Measurements from ENCODE around the gene PALB2.

The PALB2 gene

DNA sequence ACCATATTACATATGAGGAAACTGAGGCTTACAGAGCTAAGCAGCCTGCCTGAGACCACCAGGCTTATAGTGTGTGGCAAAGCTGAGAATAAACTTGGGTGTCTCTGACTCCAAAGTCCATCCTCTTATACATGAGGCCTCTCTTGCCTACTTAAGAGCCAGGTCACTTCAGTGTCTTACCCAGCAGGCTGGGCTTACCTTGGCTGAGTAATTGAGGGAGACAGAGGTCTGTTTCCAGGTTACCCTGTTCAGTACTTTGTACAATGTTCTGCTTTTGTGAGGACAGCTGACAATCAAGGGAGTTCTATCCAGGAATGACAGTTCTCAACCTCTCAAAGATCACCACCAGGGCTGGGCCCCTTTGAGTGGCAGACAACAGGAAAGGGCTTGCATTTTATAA is 59.3 kb downstream of the PALB2 start:
- DNase-seq (ENCODE audit: low spot score), result no peak

DNA sequence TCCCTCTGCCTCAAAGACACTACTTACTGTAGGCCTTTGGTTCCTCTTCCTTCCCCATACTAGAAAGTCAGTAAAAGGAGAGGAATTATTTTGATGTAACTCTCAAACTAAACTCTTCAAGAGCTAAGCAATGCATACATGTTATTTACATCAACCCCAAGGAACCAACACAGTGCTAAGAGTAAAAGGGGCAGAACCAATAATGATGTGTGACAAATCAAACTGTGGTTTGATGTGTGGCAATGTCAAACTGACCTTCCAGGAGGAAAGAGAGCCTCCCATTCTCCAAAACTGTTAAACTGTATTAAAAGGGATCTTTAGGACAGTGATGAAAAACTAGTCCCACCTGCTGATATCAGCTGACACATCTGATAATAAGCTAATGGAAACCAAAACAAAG is 60.7 kb downstream of the PALB2 start:
- DNase-seq (ENCODE audit: low spot score), result no peak

DNA sequence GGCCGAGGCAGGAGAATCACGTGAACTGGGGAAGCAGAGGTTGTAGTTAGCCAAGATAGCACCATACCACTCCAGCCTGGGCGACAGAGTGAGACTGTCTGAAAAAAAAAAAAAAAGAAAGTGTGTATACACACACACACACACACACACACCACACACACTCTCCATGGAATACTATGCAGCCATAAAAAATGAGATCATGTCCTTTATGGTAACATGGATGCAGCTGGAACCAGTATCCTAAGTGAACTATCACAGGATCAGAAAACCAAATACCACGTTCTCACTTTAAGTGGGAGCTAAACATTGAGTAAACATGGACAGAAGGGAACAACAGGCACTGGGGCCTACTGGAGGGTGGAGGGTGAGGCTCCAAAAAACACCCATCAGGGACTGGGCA is 61.7 kb downstream of the PALB2 start:
- no peak for DNase-seq (ENCODE audit: low spot score)

DNA sequence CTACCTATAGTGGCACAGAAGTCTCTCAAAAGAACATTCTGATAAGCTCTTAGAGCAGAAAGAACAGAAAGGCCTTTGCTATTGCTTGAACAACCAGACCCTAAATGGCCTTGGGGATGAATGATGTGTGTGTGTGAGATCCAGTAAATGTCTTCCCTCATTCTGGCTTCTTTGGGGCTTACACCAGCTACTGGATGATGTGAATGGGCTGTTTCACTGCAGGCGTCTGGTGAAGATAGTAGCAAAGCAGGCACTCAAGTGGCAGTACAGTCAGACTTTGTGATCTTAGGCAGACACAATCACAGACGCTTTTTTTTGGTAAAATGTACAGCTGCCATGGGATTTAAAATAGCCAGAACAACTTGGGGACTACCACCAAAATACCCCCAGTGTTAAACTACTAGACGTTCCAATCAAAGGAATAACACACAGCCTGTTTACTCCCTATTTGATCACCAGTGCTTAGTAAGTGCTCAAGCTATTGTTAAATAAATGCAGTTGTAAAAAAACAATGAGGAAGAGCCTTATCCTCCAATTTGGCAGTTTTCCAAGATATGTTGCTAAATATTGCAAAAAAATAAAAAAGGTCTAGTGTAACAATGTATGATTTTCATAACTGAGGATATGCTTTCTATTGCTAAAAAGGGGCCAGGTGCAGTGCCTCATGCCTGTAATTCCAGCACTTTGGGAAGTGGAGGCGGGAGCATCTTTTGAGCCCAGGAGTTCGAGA is 62.8 kb downstream of the PALB2 start:
- no peak for DNase-seq (ENCODE audit: low spot score)

DNA sequence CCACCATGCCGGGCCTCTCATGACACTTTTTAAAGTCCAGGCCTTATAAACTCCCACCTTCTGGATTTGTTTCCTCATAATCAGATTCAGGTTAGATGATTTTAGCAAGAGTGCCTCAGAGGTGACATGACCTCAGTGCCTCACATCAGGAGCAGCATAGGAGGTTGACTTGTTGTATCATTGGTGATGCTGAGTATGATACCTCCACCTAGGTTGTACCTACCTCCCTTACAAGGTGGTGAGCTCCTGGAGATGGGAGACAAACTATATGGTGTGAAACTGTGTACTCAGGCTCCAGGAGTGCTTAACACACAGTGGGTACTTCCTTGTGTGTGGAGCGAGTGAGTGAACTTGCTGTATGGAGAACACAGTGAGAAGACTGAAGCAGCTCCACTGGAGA is 63.6 kb downstream of the PALB2 start:
- DNase-seq (ENCODE audit: low spot score), result no peak

DNA sequence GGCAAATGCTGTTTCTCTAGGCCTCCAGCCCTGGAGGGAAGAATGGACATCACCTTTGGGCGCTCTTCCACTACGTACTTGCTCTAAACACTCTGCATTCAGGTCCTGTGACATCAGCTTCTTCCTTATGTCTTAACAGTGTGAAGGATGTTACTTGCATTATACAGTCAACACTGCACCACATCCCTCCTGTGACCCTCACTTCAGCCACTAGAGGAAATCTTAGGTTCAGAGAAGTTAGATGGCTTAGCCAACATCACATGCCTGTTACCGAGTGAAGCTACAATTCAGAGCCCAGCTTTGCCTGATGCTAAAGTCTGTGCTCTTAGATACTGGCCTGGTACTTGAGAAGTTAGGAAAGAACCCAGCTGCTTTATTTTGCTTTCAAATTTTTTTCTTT is 65.3 kb downstream of the PALB2 start:
- peak; percentile 35 for DNase-seq (ENCODE audit: low spot score)

DNA sequence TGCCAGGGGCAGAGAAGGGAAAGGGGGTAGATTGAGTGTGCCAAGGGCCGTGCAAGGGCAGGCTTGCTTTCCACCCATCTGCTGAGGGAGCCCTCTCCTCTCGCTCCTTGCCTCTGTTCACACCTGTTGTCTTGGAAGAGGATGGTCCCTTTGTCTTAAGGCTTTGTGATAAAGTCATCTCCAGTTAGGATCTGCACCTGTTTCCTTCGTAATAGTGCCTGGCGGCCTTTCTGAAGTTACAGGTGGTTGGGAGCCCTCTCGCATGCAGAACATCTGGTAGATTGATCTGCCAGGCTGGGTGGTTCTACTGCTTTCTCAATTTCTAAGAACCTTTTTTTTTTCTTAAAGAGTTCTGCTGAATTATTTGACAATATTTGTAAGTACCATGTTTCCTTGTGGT is 67.3 kb downstream of the PALB2 start:
- DNase-seq (ENCODE audit: low spot score), result no peak

DNA sequence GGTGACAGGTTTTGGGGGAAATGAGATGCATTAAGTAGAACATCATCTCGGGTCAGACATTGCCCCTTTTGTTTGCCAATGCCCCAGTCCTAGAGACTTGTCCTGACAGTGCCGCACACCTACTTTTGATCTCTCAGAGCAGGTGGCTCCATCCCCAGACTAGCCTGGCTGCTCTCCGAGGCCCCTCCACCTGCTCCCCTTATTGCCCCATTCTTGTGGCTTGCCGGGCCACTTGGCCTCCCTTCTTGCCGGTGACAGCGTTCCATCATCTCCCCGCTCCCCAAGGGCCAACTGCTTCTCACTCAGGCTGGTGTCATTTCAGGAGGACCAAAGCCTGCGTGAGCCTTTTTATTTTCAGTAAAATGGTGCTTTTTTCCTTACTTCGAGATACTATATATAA is 68.7 kb downstream of the PALB2 start:
- DNase-seq (ENCODE audit: low spot score), result no peak

DNA sequence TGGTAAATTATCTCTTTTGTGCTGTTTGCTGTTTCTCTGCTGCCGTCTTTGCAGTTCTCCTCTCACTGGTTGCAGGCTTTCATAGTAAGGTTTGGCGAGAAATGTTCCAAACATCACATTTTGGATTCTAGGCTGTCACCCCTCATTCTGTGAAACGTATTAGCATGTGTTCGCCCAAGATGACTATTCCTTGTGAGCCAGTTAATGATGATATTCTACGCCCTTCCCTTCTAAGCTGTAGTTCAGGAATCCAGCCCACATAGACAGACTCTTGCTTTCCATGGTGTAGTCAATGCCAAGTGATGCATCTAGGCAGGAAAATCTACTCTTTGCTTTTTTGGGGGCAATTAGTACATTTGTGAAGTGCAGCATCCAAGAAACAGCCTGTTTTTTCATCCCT is 69.2 kb downstream of the PALB2 start:
- DNase-seq (ENCODE audit: low spot score), result no peak

DNA sequence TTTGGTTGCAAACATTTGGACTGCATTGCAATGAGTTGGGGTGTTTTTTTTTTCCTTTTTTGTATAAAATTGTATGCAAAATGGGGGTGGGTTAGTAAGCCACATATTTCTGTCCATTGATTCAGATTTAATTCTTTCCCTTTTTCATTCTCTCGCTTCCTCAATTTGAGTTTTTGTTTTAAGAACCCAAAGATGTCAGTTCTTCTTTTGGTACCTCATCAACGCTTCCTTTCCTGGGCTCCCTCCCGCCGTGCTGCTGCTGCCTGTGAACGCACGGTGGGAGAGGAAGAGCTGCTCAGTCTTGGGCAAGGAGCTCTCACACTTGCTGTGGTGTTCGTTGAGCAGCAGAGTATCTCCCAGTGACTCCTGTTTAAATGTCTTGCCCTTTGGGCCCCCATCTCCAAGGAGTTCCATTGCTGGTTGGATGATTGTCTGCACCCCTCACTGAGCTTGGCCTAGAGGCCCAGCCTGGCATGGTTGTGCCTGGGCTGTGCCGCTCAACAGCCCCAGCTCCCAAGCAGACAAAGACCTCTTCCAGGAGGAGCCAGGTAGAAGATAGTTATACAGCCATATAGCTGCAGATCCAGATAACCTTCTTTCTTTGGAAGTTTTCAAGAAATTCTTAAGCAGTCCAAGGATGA is 70.0 kb downstream of the PALB2 start:
- DNase-seq (ENCODE audit: low spot score), result no peak

DNA sequence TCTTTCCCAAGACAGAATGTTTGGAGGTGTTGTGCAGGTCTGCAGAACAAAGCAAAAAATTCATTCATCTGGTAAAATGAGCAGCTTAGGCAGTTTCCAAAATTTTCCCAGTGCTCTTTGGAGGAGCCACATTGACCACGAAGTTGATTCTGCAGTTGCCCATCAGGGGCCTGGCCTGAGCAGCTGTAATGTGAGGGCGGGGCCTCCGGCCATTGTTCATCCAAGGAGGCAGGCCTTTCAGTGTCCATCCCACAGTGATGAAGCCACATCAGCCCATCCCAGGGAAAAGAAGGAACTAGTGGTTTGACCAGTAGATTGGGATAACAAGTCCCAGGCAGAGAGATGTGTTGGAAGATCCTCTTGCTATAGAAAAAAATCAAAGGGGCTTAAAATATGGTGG is 73.5 kb downstream of the PALB2 start:
- DNase-seq (ENCODE audit: low spot score), result no peak

DNA sequence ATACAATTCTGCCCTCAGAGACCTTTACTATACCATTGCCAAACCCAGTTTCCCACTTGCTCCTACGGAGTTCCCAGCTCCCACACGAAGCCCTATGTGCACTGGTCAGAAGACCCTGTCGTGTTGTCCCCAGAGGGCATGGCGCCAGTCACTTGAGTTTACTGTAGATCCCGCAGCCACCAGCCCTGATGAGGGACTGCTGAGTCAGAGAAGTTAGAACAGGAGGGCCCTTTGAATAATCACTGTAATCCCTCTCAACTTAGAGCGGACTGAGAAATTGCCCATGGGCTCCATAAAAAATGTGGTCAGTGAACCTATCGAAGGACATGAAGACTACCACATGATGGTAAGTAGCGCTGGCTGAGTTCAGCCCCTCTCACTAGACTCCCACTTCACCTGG is 74.4 kb downstream of the PALB2 start:
- DNase-seq (ENCODE audit: low spot score), result no peak

DNA sequence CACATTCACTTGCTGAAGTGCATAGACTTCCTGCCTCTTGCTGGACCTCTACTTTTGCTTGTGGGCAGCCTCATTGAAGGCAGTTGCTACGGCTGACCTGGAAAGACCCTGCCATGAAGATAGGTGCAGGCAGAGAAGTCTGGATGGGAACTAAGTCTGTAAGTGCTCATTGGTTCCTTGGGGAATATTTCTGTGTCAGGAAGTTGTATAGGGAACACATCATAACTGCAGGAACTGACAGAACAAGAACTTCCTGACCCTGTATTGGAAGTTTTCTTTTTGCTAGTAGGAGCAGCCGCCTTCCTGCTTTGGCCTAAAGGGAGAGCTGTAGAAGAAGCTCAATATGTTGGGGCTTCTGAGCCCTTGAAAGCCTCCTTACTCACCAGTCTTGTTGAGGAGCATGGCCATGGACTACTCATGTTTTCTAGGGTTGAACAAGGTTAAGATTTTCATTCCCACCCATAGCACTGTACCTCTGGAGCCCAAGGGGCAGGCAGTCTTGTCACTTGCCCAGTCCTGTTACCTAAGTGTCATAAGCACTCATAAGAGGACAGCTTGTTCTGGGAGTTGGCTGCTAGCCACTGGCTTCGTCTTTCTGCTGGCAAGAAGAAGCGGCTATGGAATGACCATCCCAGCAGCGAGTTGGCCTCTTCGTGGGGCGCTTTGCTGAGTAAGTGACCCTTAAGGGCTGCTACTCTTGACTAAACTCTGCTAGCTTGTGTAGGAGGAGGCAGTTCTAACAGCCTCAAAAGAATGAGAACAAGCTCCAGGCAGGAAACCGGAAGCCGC is 76.3 kb downstream of the PALB2 start:
- peak; percentile 44 for DNase-seq (ENCODE audit: low spot score)

DNA sequence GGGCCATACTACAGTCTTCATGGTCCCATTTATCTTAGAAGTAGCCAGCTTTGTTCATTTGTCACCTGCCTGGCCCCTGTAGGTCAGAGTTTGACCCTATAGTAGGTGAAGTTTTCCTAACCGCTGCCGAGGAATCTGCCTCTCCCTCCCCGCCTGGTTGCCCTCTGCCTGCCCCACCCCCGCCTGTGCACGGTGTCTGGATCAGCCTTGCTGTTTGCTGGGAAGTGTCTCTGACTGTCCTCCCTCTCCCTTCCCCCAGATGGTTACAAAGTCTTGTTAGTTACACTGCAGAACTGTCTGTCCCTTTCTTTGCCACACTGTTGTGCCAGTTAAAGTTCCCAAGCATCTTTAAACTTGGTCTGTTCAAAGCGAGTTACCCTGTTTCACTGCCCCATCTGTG is 77.9 kb downstream of the PALB2 start:
- DNase-seq (ENCODE audit: low spot score), result no peak

DNA sequence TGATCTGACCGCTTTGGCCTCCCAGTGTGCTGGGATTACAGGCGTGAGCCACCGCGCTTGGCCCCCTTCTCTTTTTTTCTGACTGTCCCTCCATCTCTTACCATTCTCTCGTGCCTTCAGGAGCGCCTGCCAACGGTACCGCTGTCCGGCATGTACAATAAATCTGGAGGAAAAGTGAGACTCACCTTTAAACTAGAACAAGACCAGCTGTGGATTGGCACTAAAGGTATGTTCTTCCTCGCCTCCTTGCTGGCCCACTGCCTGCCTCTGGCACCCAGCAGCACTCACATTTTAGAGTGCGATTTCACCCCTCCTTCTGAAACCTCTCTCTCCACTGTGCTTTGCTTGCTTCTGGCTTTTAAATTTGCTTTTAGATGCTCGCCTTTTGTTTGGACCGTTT is 78.6 kb downstream of the PALB2 start:
- DNase-seq (ENCODE audit: low spot score), result no peak

DNA sequence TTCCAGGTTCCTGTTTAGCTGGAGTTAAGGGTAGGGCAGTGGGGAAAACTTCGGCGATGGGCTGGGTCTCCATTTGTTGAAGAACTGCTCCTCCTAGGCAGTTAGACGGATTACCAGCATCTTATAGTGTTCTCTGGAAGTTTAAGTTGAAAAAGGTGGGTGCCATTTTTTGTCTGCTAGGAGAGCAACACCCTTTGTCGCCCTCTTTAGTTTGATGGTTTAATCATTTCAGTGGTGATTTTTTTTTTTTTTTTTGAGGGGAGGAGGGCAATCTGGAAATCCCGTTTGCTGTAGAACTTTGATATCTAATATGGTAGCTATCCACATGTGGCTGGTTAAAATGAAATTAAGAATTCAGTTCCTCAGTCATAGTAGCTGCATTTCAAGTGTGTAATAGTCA is 79.5 kb downstream of the PALB2 start:
- DNase-seq (ENCODE audit: low spot score), result no peak

DNA sequence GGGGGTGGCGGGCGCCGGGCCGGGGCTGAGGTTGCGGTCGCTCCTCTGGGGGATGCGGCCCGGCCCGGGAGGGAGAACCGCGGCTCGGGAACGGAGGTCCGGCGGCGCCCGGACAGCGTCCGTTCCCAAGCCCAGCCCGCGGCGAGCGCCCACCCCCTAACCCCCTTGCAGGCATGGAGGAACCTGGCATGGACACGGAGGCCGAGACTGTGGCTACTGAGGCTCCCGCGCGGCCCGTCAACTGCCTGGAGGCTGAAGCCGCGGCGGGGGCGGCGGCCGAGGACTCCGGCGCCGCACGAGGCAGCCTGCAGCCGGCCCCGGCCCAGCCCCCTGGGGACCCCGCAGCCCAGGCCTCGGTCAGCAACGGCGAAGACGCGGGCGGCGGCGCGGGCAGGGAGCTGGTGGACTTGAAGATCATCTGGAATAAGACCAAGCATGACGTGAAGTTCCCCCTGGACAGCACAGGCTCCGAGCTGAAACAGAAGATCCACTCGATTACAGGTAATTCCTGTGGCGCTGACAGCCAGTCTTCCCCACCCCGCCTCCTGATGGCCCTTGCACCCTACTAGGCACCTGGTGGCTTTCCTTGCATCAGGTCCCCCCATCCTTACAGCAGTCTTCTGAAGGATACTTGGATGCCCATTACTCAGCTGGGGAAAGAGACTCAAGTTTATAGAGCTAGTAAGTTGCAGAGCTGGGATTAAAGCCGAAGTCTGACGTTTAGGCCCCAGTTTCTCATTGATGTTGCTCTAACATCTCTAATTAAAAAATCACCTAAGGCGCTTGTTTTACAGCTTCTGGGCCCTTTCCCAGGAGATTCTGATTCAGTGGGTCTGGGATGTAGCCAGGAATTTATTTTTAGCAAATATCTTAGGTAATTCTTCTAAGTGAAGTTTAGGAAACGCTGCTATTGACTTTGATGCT is 83.1 kb downstream of the PALB2 start:
- peak; percentile 38 for DNase-seq (ENCODE audit: low spot score)

DNA sequence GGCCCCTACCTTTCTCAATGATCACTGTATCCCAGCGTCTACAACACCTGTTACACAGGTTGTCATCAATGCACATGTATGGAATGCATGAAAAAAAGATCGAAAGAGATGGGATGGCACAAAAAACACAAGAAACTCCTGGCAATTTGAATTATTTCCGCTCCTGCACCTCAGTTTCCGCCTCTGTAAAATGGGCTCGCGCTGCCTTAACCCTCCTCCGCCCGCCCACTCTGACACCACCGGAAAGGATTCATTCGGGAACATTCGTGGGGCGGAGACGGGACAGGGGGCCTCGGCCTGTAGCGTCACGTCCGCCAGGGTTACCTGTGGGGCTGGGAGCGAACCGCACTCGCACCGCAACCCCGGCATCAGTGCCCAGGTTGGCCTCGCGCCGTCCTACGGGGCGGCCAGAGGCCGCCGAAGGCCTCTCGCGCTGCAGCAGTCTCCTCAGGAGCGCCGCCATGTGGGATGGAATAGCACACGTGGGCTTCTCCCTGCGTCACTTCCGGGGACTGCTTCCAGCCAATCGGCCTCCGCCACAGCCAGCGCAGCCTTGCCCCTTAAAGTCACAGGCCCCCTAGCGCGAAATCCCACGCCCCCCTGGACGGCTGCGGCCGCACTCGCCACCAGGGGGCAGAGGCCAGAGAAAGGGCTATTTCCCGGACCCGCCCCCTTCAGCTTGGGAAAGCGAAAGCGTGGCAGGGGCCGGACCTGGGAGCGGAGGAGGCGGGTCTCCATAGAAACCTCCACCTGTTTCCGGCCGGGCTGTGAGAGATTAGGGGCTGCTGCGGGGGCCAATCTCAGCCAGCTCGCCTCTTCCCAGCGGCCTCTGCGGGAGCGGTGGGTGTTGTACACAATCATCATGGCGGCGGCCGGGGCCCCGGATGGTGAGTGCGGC is 84.0 kb downstream of the PALB2 start, which contains the start of the genes EARS2 and UBFD1:
TSS of gene EARS2 (minus strand) at position 470 of the 898 bp plus-strand sequence. CDS start at position 463, 7 bp downstream.
TSS of gene UBFD1 (plus strand) at position 847 of the 898 bp plus-strand sequence. CDS start at position 863, 16 bp downstream.
- peak; percentile 97 for DNase-seq (ENCODE audit: low spot score)

DNA sequence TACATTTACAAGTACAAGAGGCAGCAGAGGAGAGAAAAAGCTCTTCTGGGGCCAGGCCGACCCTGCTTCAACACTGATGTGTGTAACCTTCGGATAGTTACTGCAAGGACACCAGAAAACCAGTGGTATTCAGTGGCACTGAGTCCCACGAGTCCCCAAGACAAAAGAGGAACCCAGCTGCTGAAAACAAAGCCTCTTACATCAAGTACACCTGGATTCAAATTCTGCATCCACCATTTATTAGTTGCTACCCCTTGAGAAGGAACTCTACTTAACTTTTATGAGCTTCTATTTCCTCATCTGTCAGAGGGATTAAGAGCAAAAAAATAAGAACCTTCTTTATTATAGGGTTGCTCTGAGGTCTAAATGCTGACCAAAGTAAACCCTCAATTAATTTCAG is 86.6 kb downstream of the PALB2 start:
- no peak for DNase-seq (ENCODE audit: low spot score)
